GM21367 (cell line): ENCODE results near the gene PLP2.

Experiments
- ATAC-seq: cut with Tn5 transposase; IDR thresholded peaks from one replicate; pipeline ENCODE4 v1.9.1; 2021; ENCODE audit not compliant: unreplicated experiment

Gene PLP2

DNA sequence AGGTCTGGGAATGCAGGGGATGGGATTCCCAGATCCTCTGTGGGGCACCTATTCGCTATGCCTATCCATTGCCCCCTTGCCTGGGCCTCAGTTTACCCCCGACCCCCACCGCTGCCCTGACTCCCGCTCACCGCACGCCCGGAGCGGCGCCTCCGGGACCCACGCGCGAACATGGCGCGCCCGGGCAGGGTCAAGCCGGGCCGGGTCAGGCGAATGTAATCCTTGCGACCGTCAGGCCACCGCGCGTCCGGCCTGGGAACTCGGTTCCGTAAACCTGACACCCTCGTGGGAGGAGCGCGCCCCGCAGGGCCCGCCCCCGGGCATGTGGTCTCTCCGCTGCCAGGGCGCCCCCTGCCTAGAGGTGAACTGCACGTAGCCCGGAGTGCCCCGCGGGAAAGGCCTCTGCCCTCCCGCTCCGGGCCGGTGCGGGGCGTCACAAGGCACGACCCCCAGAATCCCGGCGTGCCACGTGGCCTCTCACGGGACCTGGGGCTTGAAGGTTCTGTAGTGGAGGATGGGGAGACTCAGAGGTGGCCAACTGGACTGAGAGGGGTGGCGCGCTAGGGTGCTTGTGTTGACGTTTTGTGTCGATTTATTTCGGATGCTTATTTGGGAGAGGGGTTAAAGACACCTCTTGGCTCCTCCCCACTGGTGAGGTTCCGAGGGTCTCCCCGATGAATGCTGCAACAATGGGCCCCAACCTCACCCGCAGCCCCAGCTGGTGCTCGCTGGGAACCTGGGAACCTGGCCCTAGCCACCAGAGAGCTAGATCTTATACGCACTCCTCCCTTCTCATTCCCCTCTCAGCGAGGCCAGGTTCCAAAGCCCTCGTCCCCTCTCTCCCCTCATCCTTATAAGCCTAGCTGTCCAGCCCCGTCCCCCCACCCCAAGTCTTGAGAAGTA is 14.7 kb downstream of the PLP2 start, which contains the start of gene PRICKLE3:
Gene PRICKLE3, minus strand, starts transcription at position 249 of the 903 bp plus-strand sequence. Its CDS starts 76 bp downstream, at position 173.
- ATAC-seq = peak; percentile 28

DNA sequence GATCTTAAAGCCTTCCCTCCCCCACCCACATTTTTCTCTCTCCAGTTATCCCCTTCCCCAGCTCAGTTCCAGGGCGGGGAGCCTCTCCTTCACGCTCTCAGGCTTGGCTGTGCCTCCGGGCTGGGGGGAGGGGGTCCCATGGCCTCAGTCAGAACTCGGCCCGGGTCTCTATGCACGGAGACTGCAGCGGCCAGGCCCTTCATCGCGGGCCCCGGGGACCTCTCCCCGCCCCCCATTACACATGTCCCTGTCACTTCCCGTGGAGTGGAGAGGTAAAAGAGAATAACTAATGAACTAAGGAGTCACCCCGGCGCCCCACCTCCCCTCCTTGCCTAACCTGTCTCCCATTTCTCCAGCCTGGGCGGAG is 15.3 kb downstream of the PLP2 start:
- ATAC-seq = no peak

DNA sequence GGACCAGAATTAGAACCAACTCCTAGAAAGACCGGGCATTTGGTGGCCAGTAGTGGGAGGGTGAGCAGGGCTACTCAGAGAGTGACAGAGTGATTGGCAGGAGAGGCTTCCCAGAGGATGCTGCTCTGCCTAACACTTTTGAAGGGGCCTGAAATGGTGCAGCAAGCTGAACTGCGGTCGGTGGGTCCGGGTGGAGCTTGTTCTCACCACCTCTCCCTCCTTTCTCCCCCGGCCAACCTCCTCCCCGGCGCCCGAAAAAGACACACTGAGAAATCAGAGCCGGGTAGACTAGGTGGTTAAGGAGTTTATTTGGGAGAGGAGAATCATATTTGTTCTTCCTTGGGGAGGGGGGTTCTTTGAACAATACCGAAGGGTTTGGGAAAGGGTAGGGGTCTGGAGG is 15.8 kb downstream of the PLP2 start:
- no peak for ATAC-seq

DNA sequence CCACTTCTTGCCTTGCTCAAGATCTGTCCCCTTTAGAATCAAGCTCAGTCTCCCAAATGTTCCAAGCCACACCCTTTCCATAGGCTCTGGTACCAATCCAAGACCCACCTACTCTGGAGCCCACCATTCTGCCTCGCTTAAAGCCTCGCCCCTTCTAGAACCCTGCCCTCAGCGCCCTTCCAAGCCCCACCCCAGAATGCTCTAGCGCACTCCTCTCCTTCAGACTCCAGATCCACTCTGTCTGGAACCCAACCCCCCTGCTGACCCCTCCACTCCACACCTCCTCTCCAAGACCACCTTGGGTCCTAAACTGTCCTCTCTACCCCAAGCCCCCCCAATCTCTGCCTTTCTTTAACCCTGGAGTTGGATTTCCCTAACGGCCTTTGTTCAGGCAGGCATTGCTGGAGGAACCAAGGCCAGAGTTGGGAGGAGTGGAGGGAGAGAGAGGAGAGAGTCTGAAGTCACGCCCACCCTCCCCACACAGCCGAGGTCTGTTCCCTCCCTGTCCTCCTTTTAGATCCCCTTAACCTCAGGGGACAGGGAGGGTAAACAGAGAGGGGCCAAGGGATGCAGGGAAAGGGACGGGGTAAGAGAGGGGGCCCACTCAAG is 16.9 kb downstream of the PLP2 start:
- no peak for ATAC-seq

DNA sequence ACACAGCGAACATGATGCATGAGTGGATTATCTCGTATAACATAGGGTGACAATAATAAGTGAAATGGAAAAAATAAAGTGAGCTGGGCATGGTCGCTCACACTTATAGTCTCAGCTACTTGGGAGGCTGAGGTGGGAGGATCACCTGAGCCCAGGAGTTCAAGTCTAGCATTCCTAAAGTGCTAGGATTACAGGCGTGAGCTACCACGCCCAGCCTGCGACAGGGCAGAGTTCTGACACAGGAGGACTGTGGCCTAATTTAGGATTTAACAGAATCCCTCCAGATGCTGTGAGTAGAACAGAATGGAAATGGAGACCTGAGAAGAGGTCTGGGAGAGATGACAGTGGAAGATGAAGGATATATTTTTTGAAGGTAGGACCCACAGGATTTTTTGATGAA is 17.9 kb downstream of the PLP2 start:
- no peak for ATAC-seq

DNA sequence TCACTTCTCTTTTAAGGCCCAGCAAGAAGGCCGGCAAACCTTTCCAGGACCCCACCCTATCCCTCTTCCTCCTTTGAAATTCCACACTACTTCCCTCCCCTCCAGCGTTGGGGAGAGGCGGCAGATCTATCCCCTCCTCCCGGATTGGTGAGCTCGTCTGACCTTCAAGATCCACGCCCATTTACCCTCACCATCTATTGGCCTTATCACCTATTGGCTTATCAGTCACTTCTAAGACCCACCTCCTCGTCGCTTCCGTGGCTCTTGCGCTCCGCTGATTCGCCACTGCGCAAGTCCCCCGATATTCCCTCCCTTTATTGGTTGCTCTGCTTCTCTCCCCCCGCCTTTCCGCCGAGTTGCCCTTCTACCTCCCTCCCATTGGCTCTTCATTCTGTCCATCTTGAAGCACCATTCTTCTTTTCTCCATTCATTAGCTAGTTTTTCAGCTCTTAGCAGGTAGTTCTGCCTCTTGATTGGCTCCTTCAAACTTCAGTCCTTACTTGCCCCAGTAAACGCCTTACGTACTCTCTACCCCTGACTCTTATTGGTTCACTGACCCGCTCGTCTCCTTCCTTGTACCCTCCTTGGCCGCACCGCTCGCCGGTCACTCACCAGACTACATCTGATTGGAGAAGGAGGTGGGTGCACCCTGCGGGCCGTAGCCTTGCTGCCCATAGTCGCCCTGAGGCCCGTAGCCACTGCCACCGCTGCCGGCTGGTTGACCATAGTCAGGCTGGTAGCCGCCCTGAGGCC is 19.3 kb downstream of the PLP2 start:
- peak; percentile 84 for ATAC-seq

DNA sequence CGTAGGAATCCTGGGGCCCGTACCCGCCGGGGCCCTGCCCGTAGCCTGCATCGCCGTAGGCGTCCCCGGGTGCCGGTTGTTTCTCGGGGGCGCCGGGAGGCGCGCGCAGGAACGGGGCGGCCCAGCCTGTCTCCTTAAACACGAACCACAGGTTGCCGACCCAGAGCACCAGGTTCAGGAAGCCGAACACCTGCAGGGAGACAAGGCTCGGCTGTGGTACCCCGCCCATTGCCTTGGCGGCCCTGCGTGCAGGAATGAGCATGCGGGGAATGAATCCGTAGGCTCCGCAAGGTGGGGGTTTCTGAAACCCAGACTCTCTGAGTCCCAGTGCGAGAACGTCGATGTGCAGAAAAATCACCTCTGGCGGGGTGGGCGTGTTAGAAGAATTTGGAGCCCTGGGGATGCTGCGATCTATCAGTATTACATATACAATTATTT is 19.9 kb downstream of the PLP2 start:
- ATAC-seq = no peak

DNA sequence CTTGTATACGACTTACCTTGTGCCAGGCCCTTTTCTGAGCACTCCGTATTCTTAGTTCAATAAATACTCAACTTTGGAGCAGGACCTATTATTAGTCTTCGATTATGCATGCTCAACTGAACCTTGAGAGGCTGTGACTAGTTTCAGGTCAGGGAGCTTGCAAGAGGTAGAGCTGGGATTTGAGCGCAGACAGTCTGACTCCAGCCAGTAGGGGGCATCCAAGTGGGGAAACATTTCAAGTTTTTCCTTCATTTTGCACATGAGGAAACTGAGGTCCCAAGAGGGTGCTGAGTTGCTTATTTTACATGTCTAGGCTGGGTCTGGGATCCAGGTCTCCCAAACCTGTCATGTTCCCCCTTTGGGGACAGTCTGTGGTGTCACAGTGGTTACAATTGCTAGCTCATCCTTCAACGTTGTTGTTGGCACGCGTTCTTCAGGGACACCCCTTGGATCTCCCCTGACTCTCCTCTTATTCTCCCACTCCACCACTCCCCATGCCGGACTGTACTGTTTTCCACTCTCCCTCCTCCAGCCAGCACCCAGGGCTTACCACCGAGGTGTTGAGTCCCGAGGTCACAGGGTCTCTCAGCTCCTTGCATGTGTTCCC is 21.1 kb downstream of the PLP2 start:
- ATAC-seq = no peak

DNA sequence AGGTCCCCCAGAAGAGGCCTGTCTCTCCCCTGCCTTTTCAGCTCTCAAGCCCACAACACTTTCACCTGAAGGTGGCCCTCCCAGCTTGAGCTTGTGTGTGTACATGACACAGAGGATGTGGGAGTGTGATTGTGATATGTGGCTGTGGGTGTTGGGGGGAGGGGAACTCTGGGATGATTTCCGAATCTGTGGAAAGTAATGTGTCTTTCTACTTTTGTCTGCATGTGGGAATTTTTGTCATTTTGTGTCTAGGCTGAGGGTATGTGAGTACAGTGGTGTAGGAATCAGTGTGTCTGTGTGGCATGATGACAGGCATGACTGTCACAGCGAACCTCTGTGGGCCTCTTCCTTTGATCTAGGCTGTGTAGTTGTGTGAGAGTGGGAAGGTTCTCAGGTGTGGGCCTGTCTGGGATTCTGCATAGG is 21.9 kb downstream of the PLP2 start:
- ATAC-seq = no peak

DNA sequence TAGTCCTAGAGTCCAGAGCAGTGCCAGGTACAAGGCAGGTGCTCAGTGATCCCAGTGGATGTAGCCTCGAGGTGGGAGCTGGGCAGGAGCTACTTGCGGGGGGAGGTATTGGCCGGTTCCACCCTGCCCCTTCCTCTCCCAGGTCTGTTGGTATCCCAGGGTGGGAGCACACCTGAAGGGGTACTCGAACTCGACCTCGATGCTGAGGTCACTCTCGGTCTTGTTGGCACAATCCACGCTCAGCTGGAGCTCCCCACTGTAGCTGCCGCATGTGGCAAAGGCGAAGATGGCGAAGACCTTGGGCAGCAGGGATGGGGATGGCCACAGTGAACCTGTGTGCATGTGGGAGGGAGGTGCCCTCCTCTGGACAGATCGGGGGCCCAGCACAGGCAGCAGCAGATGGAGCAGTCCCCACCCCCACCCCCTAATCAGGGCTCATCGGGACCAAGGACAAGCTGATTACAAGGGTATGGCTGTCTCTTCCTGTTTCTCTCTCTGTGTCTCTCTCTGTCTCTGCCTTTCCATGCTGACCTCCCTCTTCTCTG is 25.9 kb downstream of the PLP2 start:
- ATAC-seq = no peak

DNA sequence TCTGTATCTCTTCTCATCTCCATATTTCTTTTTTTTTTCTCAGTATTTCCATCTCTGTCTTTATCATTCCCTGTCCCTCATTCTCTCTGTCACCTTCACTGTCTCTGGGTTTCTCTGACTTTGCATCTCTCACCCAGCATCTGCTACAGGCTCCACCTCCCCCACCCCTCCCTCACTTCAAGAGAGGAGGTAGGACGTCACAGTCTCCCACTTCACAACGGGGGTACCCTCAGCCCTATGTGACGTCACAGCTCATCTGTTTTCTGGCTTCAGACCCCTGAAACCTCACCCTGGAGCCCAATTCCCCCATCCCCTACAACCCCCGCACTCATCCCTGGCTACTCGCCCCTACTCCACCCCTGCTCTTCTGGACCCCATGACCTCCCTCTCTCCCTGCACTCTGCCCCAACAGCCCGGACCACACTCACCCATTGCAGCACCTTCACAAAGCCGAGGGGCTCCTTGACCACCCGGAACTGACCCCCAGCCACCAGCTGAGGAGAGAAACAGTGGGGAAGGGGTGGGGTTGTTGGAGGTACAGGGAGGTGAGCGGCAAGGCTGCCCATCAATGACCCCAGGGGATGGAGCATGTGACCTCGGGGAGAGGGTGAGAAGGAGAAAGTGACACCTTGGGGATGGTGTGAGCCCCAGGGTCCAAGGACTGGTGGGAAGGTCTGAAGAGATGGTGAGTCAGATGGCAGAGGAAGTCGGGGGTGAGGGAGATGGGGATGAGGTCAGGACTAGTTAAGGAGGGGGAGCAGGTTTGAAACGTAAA is 27.0 kb downstream of the PLP2 start:
- ATAC-seq = no peak

DNA sequence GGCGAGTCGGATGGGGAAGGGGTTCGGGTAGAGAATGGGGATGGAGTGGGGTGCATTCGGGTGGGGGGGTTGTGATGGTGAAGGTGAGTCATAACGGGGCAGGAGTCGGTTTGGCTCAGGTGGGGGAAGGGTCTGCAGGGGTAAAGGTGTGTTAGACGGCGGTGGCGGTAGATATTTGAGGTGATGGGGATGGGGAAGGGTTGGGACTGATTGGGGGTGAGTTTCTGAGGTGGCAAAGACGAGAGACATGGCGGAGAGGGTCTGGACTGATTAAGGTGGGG is 27.6 kb downstream of the PLP2 start:
- ATAC-seq = no peak

DNA sequence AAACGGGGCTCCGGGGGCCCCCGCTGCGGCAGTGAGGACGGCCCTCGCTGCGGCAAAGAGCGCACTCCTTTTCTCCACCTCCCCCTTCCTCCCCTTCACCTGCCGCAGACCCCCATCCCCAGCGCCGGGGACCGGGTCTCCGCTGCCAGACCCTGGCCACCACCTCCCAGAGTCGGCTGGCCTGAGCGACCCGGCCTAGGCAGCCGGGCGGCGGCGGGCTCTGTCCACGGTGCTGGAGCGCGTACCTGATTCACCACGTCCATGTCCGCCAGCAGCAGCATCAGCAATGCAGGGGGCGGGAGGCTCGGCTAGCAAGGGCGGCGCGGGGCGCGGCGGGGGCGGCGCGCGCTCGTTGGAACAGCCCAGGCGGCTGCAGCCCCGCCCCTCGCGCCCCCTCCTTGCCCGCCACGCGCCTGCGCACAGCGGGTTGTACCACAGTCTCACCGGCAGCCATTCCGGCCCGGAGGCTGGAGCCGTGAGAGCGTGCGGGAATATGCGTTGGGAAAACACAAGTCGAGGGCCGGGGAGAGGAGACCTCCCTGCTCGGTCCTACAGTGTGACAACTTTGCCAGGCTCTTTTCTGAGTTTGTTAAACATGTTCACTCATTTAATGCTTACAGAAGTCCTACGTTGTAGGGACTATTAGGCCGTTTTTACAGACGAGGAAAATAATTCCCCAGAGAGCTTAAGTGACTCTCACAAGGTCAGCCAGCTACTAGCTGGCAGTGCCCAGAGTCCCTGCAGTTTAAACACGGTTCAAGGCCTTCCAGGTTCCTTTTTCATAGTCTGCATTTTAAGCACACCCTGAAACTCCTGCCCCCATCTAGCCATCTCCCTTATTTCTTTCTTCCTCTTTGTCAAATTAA is 28.4 kb downstream of the PLP2 start, which contains the start of gene SYP:
Gene SYP, minus strand, starts transcription at position 288 of the 866 bp plus-strand sequence. Its CDS starts 7 bp downstream, at position 281.
- peak; percentile 91 for ATAC-seq

DNA sequence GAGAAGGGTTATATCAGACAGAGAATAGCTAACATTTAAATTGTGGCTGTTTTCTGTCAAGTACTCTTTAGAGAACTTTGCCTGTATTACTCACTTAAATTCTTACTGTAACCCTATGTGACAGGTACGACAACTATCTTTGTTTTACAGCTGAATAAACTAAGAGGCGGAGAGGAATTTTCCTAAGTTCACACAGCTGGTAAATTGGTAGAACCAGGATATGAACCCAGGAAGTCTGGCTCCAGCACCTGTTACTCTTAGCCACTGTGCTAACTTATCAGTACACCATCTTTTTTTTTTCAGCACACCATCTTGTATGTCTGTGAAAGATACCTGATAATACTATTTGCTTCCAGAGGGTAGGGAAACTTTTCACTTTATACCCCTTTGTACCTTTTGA is 30.3 kb downstream of the PLP2 start:
- ATAC-seq = no peak

DNA sequence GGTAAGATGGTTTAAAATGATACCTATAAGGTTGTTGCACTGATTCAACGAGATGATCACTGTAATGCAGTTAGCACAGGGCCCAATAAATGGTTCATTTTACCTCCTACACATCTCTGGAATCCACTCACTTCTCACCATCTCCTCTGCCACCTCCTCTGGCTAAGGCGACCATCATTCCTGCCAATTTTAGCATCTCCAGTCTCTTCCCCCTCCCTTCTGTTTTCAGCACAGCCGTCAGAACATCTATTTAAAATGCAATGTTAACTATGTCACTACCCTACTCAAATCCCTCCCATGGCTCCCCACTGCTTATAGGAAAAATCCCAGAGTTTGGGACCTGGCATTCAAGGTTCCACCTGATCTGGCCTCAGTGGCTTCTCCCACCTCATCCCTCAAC is 31.8 kb downstream of the PLP2 start:
- no peak for ATAC-seq

DNA sequence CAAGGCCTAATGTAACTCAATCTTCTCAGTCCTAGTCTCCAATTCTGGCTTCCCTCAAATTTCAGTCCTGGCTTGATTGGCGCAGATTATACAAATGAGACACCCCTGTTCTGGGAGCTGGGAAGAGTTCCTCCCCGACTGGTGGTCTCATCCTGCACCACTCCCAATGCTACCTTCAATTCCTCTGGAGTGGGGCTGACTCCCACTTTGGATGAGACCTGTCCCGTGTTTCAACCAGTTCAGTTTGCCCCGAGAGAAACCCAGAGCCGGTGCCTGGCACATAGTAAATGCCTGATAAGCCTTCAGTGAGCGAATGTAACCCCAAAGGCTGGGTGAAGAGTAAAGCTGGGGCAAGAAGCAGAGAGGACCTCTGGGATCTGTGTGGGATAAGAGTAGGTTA is 32.3 kb downstream of the PLP2 start:
- ATAC-seq = no peak

DNA sequence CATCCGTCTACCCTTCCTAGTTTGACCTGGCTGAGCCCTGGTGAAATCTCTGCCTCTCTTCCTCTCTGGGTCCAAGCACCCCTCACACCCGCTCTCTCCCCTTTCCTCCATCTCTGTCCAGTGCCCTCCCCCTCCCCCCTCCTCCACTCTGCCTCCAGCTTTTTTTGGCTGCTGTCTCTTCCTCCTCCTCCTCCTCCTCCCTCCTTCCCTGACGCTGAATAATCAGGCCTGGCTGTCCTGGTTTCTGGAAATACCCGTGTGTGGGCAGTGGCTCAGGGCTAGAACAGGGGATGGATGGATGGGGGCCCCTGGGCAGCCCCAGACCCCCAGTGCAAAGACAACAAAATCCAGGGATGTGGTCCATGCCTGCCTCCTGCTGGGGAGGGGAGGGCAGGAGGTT is 33.0 kb downstream of the PLP2 start:
- no peak for ATAC-seq

DNA sequence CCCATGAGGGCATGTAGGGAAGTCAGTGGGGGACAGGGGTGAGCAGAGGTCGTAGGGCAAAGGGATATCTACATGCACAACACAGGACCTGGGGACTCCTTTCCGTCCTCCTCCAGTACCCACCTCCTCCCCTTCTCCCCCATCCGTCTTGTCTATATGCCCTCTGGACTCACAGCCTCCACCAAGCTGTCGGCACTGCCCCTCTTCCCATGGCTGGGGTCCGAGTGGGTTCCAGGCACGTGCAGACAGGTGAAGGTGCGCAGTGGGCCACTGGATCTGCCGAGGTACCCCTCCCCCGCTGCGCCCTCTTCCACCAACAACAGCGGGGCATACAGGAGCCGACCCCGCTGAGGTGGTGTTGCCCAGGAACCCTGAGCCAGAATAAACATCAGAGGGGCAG is 33.7 kb downstream of the PLP2 start:
- no peak for ATAC-seq

DNA sequence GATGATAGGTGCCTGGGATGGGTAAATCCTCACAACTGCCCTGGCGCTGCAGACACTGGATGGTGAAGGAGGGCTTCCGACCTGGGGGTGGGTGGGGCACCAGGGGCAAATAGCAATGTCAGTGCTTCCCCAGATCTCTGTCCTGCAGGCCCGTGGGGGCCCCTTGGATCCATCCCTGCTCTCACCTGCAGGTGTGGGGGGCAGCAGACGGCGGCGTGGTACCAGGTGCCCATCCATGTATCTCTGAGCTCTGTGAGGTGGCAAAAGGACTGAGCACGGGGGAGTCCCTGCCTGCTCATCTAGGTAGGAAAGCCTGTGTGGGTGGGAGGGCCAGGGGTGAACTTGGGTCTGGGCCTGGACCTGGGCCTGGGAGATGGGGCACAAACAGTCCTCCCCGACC is 34.8 kb downstream of the PLP2 start:
- ATAC-seq = no peak
